Ectodermal cell (in vitro differentiated cells): ENCODE data around the gene TTC33.
A peak's percentile ranks its signal among the peaks of the same experiment; 100 is the strongest.

Experiments
- H3K27ac ChIP-seq: 2 replicates; pipeline ENCODE4 v1.7.0; 2013; ENCODE audit warnings: mild to moderate bottlenecking, low read depth, low read length; ENCODE audit not compliant: insufficient read depth, poor library complexity, severe bottlenecking
- H3K27me3 ChIP-seq: 2 replicates; pipeline ENCODE4 v1.7.0; 2013; ENCODE audit warnings: mild to moderate bottlenecking, low read length; ENCODE audit not compliant: insufficient read depth, control insufficient read depth, poor library complexity, severe bottlenecking
- H3K36me3 ChIP-seq: one replicate; pipeline ENCODE4 v1.7.0; 2013; ENCODE audit warnings: low read length; ENCODE audit not compliant: control insufficient read depth, insufficient read depth
- H3K4me1 ChIP-seq: one replicate; pipeline ENCODE4 v1.7.0; 2013; ENCODE audit warnings: low read length; ENCODE audit not compliant: control insufficient read depth, insufficient read depth
- H3K4me3 ChIP-seq: 2 replicates; pipeline ENCODE4 v1.7.0; 2013; ENCODE audit warnings: low read depth, low read length, control low read depth; ENCODE audit not compliant: insufficient read depth
- H3K9me3 ChIP-seq: 2 replicates; pipeline ENCODE4 v1.7.0; 2013; ENCODE audit warnings: mild to moderate bottlenecking, low read length, moderate library complexity; ENCODE audit not compliant: control insufficient read depth
- WGBS, 2 experiments: methylation state at CpG; one replicate each; pipeline ENCODE4 v1.1.7; 2013; ENCODE audit warnings: missing lambda C conversion rate in 2 of 2; 5-methylcytosine and 5-hydroxymethylcytosine counted together

The TTC33 gene

DNA sequence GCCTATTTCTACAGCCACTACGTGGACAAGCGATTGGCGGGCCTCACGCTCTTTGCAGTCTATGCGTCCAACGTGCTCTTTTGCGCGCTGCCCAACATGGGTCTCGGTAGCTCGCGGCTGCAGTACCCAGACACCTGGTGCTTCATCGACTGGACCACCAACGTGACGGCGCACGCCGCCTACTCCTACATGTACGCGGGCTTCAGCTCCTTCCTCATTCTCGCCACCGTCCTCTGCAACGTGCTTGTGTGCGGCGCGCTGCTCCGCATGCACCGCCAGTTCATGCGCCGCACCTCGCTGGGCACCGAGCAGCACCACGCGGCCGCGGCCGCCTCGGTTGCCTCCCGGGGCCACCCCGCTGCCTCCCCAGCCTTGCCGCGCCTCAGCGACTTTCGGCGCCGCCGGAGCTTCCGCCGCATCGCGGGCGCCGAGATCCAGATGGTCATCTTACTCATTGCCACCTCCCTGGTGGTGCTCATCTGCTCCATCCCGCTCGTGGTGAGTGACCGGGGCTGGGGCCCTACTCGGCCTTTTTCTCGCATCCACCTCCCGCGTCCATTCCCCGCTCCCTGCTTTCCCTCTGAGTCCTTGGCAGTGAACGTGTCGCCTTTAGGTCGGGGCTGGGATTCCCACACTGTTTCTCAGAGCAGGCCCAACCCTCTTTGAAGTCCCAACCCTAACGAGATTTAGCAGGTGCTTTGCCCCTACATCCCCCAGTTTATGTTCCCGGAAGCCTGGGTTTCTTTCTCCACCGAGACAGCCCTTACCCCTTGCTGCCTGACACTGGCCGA, 74.2 kb downstream of the TTC33 start:
- WGBS, 2 experiments = 4 to 5% methylated on average over 67 of the region's 67 CpGs
- Histone ChIP-seq H3K4me3 (peak overlapping the region; percentile 22), H3K4me1 (peaks cover 4% of the 10 kb centered on the region), H3K27ac (no peak overlapping the region), H3K27me3 (peaks cover 57% of the 10 kb centered on the region), H3K36me3 (no peaks in the 10 kb centered on the region), H3K9me3 (no peaks in the 10 kb centered on the region)

DNA sequence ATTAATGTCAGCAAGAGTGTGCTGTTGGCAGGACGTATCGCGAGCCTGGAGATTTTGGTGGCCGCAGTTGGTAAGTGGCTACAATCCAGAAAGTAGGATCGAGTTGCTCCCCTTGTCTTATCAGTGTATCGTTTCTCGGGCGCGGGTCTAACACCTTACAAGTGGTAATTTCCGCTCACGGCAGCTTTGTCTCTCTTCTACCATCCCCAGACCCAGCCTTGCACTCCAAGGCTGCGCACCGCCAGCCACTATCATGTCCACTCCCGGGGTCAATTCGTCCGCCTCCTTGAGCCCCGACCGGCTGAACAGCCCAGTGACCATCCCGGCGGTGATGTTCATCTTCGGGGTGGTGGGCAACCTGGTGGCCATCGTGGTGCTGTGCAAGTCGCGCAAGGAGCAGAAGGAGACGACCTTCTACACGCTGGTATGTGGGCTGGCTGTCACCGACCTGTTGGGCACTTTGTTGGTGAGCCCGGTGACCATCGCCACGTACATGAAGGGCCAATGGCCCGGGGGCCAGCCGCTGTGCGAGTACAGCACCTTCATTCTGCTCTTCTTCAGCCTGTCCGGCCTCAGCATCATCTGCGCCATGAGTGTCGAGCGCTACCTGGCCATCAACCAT, 74.9 kb downstream of the TTC33 start:
- Histone ChIP-seq H3K27ac (no peak overlapping the region), H3K36me3 (no peaks in the 10 kb centered on the region), H3K9me3 (no peaks in the 10 kb centered on the region), H3K27me3 (peaks cover 57% of the 10 kb centered on the region), H3K4me3 (peak overlapping the region; percentile 22), H3K4me1 (peaks cover 4% of the 10 kb centered on the region)
- 8% methylated on average over 37 of the region's 37 CpGs for WGBS, 2 experiments

DNA sequence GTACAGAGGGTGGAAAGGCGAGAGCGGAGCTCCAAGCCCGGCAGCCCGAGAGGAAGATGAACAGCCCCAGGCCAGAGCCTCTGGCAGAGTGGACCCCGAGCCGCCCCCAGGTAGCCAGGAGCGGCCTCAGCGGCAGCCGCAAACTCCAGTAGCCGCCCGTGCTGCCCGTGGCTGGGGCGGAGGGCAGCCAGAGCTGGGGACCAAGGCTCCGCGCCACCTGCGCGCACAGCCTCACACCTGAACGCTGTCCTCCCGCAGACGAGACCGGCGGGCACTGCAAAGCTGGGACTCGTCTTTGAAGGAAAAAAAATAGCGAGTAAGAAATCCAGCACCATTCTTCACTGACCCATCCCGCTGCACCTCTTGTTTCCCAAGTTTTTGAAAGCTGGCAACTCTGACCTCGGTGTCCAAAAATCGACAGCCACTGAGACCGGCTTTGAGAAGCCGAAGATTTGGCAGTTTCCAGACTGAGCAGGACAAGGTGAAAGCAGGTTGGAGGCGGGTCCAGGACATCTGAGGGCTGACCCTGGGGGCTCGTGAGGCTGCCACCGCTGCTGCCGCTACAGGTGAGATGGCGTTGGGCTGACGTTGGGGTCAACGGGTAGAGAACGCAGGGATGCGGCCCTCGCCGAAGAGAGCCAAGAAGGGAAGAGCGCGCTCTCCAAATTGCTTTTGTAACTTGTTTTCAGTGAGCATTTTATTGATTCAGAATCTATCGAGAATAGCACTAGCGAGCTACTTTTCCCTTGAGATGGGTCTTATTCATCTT, 75.7 kb downstream of the TTC33 start, which contains the start of gene PTGER4:
PTGER4 (plus strand) TSS at position 3 of the 769 bp plus-strand sequence. CDS start 1,079 bp downstream, outside the sequence.
- Histone ChIP-seq H3K27me3 (peaks cover 57% of the 10 kb centered on the region), H3K27ac (no peak within 1 kb of the TSS), H3K36me3 (no peaks in the 10 kb centered on the region), H3K4me3 (peak within 1 kb of the TSS; percentile 71), H3K4me1 (peaks cover 4% of the 10 kb centered on the region), H3K9me3 (no peaks in the 10 kb centered on the region)
- WGBS, 2 experiments = 2 to 3% methylated on average over 44 of the region's 44 CpGs

DNA sequence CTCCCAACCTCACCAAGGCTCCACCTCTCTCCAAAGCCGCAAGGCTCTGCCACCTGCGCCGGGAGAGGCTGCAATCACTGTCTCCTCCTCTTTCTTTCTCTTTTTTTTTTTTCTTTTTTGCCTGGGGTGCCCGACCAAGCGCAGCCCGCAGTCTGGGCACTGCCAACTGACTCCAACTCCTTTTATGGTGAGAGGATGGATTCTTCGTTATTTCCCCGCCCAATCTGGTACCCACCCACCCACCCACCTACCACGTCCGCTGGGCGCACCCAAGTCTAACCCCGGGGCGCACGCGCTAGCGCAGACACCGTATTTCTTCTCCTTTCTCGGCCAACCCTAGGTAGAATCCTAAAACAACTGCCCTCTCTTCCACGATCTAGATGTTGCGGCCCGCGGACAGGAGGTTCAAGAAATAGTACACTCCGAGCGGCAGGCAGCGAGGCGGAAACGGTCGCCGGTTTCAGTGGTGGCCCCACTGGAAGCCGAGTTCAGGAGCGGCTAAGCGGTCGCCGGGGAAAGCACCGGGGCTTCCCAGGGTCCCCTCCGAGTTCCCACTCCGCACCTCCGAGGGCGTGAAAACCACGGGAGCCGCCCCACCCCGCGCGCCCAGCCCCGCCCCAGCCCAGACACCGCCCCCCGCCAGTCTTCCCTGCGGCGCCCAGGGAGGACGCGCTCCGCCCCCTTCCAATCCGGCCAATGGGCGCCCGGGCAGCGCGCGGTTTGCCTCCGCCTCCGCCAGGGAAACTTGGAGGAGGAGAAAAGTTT, 76.4 kb downstream of the TTC33 start:
- Histone ChIP-seq H3K4me1 (peaks cover 4% of the 10 kb centered on the region), H3K36me3 (no peaks in the 10 kb centered on the region), H3K27me3 (peaks cover 57% of the 10 kb centered on the region), H3K9me3 (no peaks in the 10 kb centered on the region), H3K4me3 (peak overlapping the region; percentile 71), H3K27ac (no peak overlapping the region)
- 0 to 1% methylated on average over 54 to 60 of the region's 60 CpGs for WGBS, 2 experiments

DNA sequence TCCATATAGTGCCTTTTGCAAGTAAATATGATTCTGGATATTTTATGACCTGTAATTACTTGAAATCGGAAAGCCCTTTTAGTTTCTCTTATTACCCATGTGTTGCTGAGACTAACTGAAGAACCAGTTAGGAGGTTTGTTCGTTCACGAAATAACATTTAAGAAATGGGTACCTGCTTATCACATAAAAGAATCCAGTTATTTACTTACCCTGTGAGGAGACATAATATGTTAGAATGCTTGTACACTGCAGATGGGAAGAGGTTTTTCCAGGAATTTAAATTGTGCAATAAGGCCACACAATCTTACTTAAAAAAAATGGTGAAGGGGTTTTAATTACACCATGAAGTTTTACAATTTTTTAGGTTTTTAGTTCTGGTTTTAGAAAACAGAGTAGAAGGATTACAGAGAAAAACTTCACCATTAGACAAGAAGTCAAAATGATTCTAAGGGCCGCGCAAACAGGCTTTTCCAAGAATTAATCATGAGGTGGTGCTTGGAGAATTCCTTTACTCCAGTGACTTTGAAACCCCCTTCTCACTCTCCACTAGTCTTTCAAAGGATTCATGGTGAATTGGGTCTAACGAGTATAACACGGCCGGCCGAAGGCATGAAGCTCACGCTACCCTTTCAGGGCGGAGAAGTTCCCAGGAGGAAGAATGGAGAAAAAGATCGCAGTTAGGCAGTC, 77.2 kb downstream of the TTC33 start:
- Histone ChIP-seq H3K36me3 (no peaks in the 10 kb centered on the region), H3K27me3 (peaks cover 55% of the 10 kb centered on the region), H3K27ac (no peak overlapping the region), H3K4me1 (peaks cover 4% of the 10 kb centered on the region), H3K9me3 (no peaks in the 10 kb centered on the region), H3K4me3 (peak overlapping the region; percentile 71)
- 23 to 26% methylated on average over 10 to 12 of the region's 12 CpGs for WGBS, 2 experiments

DNA sequence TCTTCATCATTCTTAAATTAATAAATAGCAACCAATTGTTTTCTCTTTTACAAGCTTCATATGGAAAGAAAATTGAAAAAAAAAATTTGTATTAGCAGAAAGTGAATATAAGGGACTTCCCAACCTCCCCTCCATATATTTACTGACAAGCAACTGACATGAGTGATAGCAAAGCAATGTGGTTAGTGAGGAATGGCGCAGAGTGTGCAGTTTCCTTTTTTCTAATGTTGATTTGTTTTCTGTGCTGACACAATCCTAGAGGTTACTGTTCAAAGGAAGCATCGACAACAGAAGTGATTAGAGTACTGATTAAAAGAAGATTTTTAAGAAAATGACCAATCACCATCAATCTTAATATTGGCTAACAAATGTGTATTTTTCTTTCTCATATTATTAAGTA, 77.7 kb downstream of the TTC33 start:
- no peak overlapping the region for H3K4me3 ChIP-seq
- peaks cover 4% of the 10 kb centered on the region for H3K4me1 ChIP-seq
- H3K27me3 ChIP-seq = peaks cover 50% of the 10 kb centered on the region
- no peak overlapping the region for H3K27ac ChIP-seq
- WGBS, 2 experiments = 100% methylated on average over 1 of the region's 2 CpGs
- H3K9me3 ChIP-seq = no peaks in the 10 kb centered on the region
- H3K36me3 ChIP-seq = no peaks in the 10 kb centered on the region

DNA sequence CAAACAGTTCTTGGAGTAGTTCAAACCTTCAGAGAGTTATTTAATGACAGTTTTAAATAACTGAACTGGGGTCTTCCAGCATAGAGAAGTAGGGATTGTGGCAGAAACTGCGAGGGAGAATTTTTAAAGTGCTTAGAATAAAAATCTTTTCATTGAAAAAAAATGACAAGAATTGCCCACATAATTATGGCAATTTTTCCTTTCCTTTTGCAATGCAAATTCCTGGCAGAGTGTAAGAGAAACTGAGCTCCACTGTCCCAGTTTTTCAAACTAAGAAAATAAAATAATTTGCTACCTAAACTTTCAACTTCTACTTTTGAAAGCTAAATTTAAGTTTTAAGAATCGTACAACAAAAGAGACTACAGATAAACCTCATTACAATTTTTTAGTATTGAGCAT, 78.3 kb downstream of the TTC33 start:
- Histone ChIP-seq H3K4me1 (peaks cover 4% of the 10 kb centered on the region), H3K27me3 (peaks cover 44% of the 10 kb centered on the region), H3K9me3 (no peaks in the 10 kb centered on the region), H3K36me3 (no peaks in the 10 kb centered on the region), H3K27ac (no peak overlapping the region), H3K4me3 (no peak overlapping the region)
- 17 to 73% methylated on average over 1 of the region's 2 CpGs for WGBS, 2 experiments

DNA sequence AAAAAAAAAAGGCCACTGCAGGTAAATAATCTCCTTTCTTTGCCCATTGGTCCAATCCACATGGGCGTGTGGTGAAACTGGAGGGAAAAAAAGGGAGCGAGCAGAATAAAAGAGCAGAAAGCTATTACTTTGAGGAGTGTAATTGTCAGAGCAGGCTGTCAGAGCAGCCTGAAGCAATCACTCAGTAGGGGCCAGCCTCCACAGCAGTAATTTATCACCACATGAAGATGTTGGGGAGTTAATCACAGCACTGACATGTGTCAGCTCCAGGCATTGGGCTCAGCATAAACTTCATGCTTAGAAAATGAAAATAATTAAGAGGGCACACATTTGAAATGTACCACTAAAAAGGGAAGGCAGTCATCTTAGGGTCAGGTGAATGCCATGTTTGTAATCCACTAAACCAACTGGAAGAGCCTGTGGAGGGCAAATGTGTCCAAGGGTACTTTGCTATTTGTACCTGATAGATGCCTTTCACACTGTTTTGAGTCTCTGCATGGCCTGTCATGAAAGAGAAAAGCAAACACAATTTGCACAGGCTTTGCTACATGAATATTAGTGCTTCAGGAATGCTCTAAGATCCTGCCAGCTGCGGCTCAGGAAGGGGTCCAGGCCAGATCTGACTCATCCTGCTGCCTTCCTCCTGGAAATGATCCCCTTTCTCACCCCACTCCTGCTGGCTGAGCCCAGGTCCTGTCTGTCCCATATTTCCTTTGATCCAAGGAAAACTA, 79.0 kb downstream of the TTC33 start:
- Histone ChIP-seq H3K9me3 (no peaks in the 10 kb centered on the region), H3K27me3 (peaks cover 37% of the 10 kb centered on the region), H3K4me3 (no peak overlapping the region), H3K36me3 (no peaks in the 10 kb centered on the region), H3K4me1 (peaks cover 4% of the 10 kb centered on the region), H3K27ac (no peak overlapping the region)
- 53 to 67% methylated on average over 3 of the region's 3 CpGs for WGBS, 2 experiments
